ENCODE measurements around the gene XPR1.

DNA sequence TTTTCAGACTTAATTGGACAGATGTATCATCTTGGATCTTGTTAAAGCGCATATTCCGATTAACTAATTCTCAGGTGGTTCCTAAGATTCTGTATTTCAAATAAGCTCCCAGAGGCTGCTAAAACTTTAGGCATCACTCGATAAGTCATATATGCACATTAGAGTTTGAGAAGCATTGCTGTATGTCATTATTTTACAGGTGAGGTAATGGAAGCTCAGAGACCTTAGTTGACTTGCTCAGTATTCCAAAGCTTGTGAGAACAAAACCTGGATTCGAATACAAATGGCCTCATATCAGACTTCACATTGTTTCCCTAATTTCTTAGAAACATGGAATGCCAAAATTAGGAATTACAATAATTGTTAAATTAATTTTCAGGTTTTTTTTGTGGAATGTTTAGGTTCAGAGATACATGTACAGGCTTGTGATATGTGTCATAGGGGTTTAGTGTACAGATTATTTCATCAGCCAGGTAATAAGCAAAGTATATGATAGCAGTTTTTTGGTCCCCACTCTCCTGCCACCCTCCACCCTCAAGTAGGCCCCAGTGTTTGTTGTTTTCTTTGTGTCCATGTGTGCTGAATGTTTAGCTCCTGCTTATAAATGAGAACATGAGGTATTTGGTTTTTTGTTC is 96.8 kb downstream of the XPR1 start:
- no peak for TF ChIP-seq RBBP5 (IDR thresholded peaks at IDR 0.05; ENCODE audit: borderline replicate concordance, low read depth, low read length)
- TF ChIP-seq, protein P1, sequence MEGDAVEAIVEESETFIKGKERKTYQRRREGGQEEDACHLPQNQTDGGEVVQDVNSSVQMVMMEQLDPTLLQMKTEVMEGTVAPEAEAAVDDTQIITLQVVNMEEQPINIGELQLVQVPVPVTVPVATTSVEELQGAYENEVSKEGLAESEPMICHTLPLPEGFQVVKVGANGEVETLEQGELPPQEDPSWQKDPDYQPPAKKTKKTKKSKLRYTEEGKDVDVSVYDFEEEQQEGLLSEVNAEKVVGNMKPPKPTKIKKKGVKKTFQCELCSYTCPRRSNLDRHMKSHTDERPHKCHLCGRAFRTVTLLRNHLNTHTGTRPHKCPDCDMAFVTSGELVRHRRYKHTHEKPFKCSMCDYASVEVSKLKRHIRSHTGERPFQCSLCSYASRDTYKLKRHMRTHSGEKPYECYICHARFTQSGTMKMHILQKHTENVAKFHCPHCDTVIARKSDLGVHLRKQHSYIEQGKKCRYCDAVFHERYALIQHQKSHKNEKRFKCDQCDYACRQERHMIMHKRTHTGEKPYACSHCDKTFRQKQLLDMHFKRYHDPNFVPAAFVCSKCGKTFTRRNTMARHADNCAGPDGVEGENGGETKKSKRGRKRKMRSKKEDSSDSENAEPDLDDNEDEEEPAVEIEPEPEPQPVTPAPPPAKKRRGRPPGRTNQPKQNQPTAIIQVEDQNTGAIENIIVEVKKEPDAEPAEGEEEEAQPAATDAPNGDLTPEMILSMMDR (IDR thresholded peaks at IDR 0.05; ENCODE audit: control extremely low read depth in 1 of 3, insufficient read depth in 1 of 3, low read depth in 1 of 3, low read length in 3 of 3) = no peak
- TF ChIP-seq MAX (IDR thresholded peaks at IDR 0.05) = no peak
- TF ChIP-seq CEBPB (IDR thresholded peaks at IDR 0.05; ENCODE audit: low read depth, low read length) = no peak

All from H1 (cell line).